Measurements from ENCODE around the gene TENT4B. TPM values are rescaled to one million over a fixed set of nuclear protein-coding genes. Genes with fewer than 3 reads are reported as not detected.
A peak's percentile ranks its signal among the peaks of the same experiment; 100 is the strongest.
"Not testable (repeated sequence)": the region's sequence is repeated elsewhere in the genome, so short reads cannot be mapped to it uniquely, and the experiment has no call there.

Gene TENT4B
- total and polyA plus RNA-seq, 4 donors, result 4.5 to 13.9 (median 9.8) TPM

- H3K36me3 ChIP-seq (ENCODE audit: control insufficient read depth in 1 of 2, insufficient read depth in 2 of 2, low read length in 1 of 2), result no peaks in the 10 kb centered on the region
- peak overlapping the region in 1 of 2 donors; percentile 36 for H3K27ac ChIP-seq (ENCODE audit: low read depth in 1 of 2, low read length in 2 of 2)
- WGBS, 2 donors, result 55 to 60% methylated on average over 2 of the region's 2 CpGs
- H3K9me3 ChIP-seq (ENCODE audit: control insufficient read depth, low read length), result no peaks in the 10 kb centered on the region
- H3K4me1 ChIP-seq (ENCODE audit: control insufficient read depth in 1 of 2, insufficient read depth in 2 of 2, low read length in 2 of 2), result peaks cover 0 to 3% of the 10 kb centered on the region in 2 donors
- intact Hi-C loops (cut with DNase I), result no loop called here
- H3K27me3 ChIP-seq (ENCODE audit: control insufficient read depth in 1 of 2, insufficient read depth in 2 of 2, low read length in 1 of 2), result no peaks in the 10 kb centered on the region
- no peak for DNase-seq
- H3K4me3 ChIP-seq (ENCODE audit: low read length in 2 of 2), result no peak overlapping the region
- ATAC-seq (ENCODE audit: low FRiP score), result no peak
These were observed 12.4 kb downstream of the TENT4B start for GRCh38 chr16:50165473-50165872.

GRCh38 chr16:50166511-50167500, 13.7 kb downstream of the TENT4B start:
- no peak for ATAC-seq (ENCODE audit: low FRiP score)
- intact Hi-C loops (cut with DNase I), result no loop called here
- Histone ChIP-seq H3K27me3 (ENCODE audit: control insufficient read depth in 1 of 2, insufficient read depth in 2 of 2, low read length in 1 of 2) (no peaks in the 10 kb centered on the region), H3K4me3 (ENCODE audit: low read length in 2 of 2) (no peak overlapping the region), H3K36me3 (ENCODE audit: control insufficient read depth in 1 of 2, insufficient read depth in 2 of 2, low read length in 1 of 2) (no peaks in the 10 kb centered on the region), H3K4me1 (ENCODE audit: control insufficient read depth in 1 of 2, insufficient read depth in 2 of 2, low read length in 2 of 2) (peaks cover 0 to 3% of the 10 kb centered on the region in 2 donors), H3K9me3 (ENCODE audit: control insufficient read depth, low read length) (no peaks in the 10 kb centered on the region), H3K27ac (ENCODE audit: low read depth in 1 of 2, low read length in 2 of 2) (peak overlapping the region; percentile 26 to 60)
- WGBS, 2 donors, result 39 to 40% methylated on average over 9 of the region's 9 CpGs
- no peak for DNase-seq

GRCh38 chr16:50167556-50167955, 14.4 kb downstream of the TENT4B start:
- H3K4me3 ChIP-seq (ENCODE audit: low read length in 2 of 2), result no peak overlapping the region
- H3K4me1 ChIP-seq (ENCODE audit: control insufficient read depth in 1 of 2, insufficient read depth in 2 of 2, low read length in 2 of 2), result peaks cover 0 to 3% of the 10 kb centered on the region in 2 donors
- peak overlapping the region; percentile 51 to 57 for H3K27ac ChIP-seq (ENCODE audit: low read depth in 1 of 2, low read length in 2 of 2)
- H3K9me3 ChIP-seq (ENCODE audit: control insufficient read depth, low read length), result no peaks in the 10 kb centered on the region
- intact Hi-C loops (cut with DNase I), result no loop called here
- WGBS, 2 donors, result 43 to 50% methylated on average over 7 of the region's 7 CpGs
- DNase-seq, result no peak
- H3K27me3 ChIP-seq (ENCODE audit: control insufficient read depth in 1 of 2, insufficient read depth in 2 of 2, low read length in 1 of 2), result no peaks in the 10 kb centered on the region
- no peak for ATAC-seq (ENCODE audit: low FRiP score)
- H3K36me3 ChIP-seq (ENCODE audit: control insufficient read depth in 1 of 2, insufficient read depth in 2 of 2, low read length in 1 of 2), result no peaks in the 10 kb centered on the region

- H3K9me3 ChIP-seq (ENCODE audit: control insufficient read depth, low read length), result no peaks in the 10 kb centered on the region
- peak overlapping the region in 1 of 2 donors; percentile 8 for H3K27ac ChIP-seq (ENCODE audit: low read depth in 1 of 2, low read length in 2 of 2)
- DNase-seq, result no peak
- H3K36me3 ChIP-seq (ENCODE audit: control insufficient read depth in 1 of 2, insufficient read depth in 2 of 2, low read length in 1 of 2), result no peaks in the 10 kb centered on the region
- WGBS, 2 donors, result 74 to 75% methylated on average over 2 of the region's 2 CpGs
- intact Hi-C loops (cut with DNase I), result no loop called here
- H3K4me1 ChIP-seq (ENCODE audit: control insufficient read depth in 1 of 2, insufficient read depth in 2 of 2, low read length in 2 of 2), result peaks cover 0 to 6% of the 10 kb centered on the region in 2 donors
- no peak overlapping the region for H3K4me3 ChIP-seq (ENCODE audit: low read length in 2 of 2)
- ATAC-seq (ENCODE audit: low FRiP score), result no peak
- H3K27me3 ChIP-seq (ENCODE audit: control insufficient read depth in 1 of 2, insufficient read depth in 2 of 2, low read length in 1 of 2), result no peaks in the 10 kb centered on the region
These were observed 16.5 kb downstream of the TENT4B start for GRCh38 chr16:50169555-50170096.

GRCh38 chr16:50171773-50172172, 18.7 kb downstream of the TENT4B start:
- H3K4me1 ChIP-seq (ENCODE audit: control insufficient read depth in 1 of 2, insufficient read depth in 2 of 2, low read length in 2 of 2); H3K27me3 ChIP-seq (ENCODE audit: control insufficient read depth in 1 of 2, insufficient read depth in 2 of 2, low read length in 1 of 2); H3K27ac ChIP-seq (ENCODE audit: low read depth in 1 of 2, low read length in 2 of 2); DNase-seq; H3K9me3 ChIP-seq (ENCODE audit: control insufficient read depth, low read length); intact Hi-C loops (cut with DNase I); ATAC-seq (ENCODE audit: low FRiP score); H3K4me3 ChIP-seq (ENCODE audit: low read length in 2 of 2); H3K36me3 ChIP-seq (ENCODE audit: control insufficient read depth in 1 of 2, insufficient read depth in 2 of 2, low read length in 1 of 2): not testable (repeated sequence)
- 93 to 96% methylated on average over 4 of the region's 4 CpGs for WGBS, 2 donors

- H3K4me3 ChIP-seq (ENCODE audit: low read length in 2 of 2), result no peak overlapping the region
- no peak overlapping the region for H3K27ac ChIP-seq (ENCODE audit: low read depth in 1 of 2, low read length in 2 of 2)
- DNase-seq, result no peak
- ATAC-seq (ENCODE audit: low FRiP score), result no peak
- 69% methylated on average over 4 of the region's 4 CpGs for whole genome bisulfite sequencing, 2 donors
- H3K4me1 ChIP-seq (ENCODE audit: control insufficient read depth in 1 of 2, insufficient read depth in 2 of 2, low read length in 2 of 2), result peaks cover 0 to 2% of the 10 kb centered on the region in 2 donors
- no peaks in the 10 kb centered on the region for H3K9me3 ChIP-seq (ENCODE audit: control insufficient read depth, low read length)
- intact Hi-C loops (cut with DNase I), result no loop called here
- H3K36me3 ChIP-seq (ENCODE audit: control insufficient read depth in 1 of 2, insufficient read depth in 2 of 2, low read length in 1 of 2), result no peaks in the 10 kb centered on the region
- no peaks in the 10 kb centered on the region for H3K27me3 ChIP-seq (ENCODE audit: control insufficient read depth in 1 of 2, insufficient read depth in 2 of 2, low read length in 1 of 2)
These were observed 19.3 kb downstream of the TENT4B start for GRCh38 chr16:50172195-50172922.

- WGBS, 2 donors, result 46 to 51% methylated on average over 5 of the region's 5 CpGs
- Histone ChIP-seq H3K4me3 (ENCODE audit: low read length in 2 of 2) (no peak overlapping the region), H3K4me1 (ENCODE audit: control insufficient read depth in 1 of 2, insufficient read depth in 2 of 2, low read length in 2 of 2) (peaks cover 0 to 2% of the 10 kb centered on the region in 2 donors), H3K36me3 (ENCODE audit: control insufficient read depth in 1 of 2, insufficient read depth in 2 of 2, low read length in 1 of 2) (no peaks in the 10 kb centered on the region), H3K9me3 (ENCODE audit: control insufficient read depth, low read length) (no peaks in the 10 kb centered on the region), H3K27me3 (ENCODE audit: control insufficient read depth in 1 of 2, insufficient read depth in 2 of 2, low read length in 1 of 2) (no peaks in the 10 kb centered on the region), H3K27ac (ENCODE audit: low read depth in 1 of 2, low read length in 2 of 2) (no peak overlapping the region)
- no peak for ATAC-seq (ENCODE audit: low FRiP score)
- no peak for DNase-seq
- intact Hi-C loops (cut with DNase I), result no loop called here
These were observed 20.2 kb downstream of the TENT4B start for GRCh38 chr16:50173316-50173715.

- intact Hi-C loops (cut with DNase I), result no loop called here
- Histone ChIP-seq H3K4me3 (ENCODE audit: low read length in 2 of 2) (no peak overlapping the region), H3K9me3 (ENCODE audit: control insufficient read depth, low read length) (no peaks in the 10 kb centered on the region), H3K4me1 (ENCODE audit: control insufficient read depth in 1 of 2, insufficient read depth in 2 of 2, low read length in 2 of 2) (peaks cover 0 to 6% of the 10 kb centered on the region in 2 donors), H3K27ac (ENCODE audit: low read depth in 1 of 2, low read length in 2 of 2) (no peak overlapping the region), H3K36me3 (ENCODE audit: control insufficient read depth in 1 of 2, insufficient read depth in 2 of 2, low read length in 1 of 2) (no peaks in the 10 kb centered on the region), H3K27me3 (ENCODE audit: control insufficient read depth in 1 of 2, insufficient read depth in 2 of 2, low read length in 1 of 2) (no peaks in the 10 kb centered on the region)
- 83 to 90% methylated on average over 1 of the region's 1 CpG for WGBS, 2 donors
- no peak for DNase-seq
- no peak for ATAC-seq (ENCODE audit: low FRiP score)
These were observed 25.4 kb downstream of the TENT4B start for GRCh38 chr16:50178491-50178941.

Data from aorta (tissue), 5 donors.